ENCODE data around the gene EPO. TPM values are rescaled to one million over a fixed set of nuclear protein-coding genes. Genes with fewer than 3 reads are reported as not detected.
"Not testable (repeated sequence)": the region's sequence is repeated elsewhere in the genome, so short reads cannot be mapped to it uniquely, and the experiment has no call there.

Gene EPO
- total RNA-seq, 2 donors from 2014 or later, result 0.33 TPM; not detected in 1

- Mint-ChIP-seq H3K27me3 (ENCODE audit: insufficient read depth) (peaks cover 17% of the 10 kb centered on the region), H3K9me3 (no peaks in the 10 kb centered on the region), H3K36me3 (ENCODE audit: low read depth) (no peaks in the 10 kb centered on the region), H3K4me1 (peaks cover 4% of the 10 kb centered on the region), H3K4me3 (no peak overlapping the region), H3K27ac (no peak overlapping the region)
- Histone ChIP-seq H3K9ac (ENCODE audit: extremely low read depth, low read length, poor library complexity, severe bottlenecking) (no peak overlapping the region), H3K36me3 (ENCODE audit: control insufficient read depth, insufficient read depth, low read length) (no peaks in the 10 kb centered on the region), H3K4me1 (ENCODE audit: control insufficient read depth, insufficient read depth, low read length) (no peaks in the 10 kb centered on the region), H3K27ac (ENCODE audit: low read depth, low read length) (no peak overlapping the region), H3K9me3 (ENCODE audit: control insufficient read depth, low read length) (no peaks in the 10 kb centered on the region), H3K27me3 (ENCODE audit: control insufficient read depth, insufficient read depth, low read length, poor library complexity, severe bottlenecking) (peaks cover 8% of the 10 kb centered on the region), H3K4me3 (ENCODE audit: low read length) (no peak overlapping the region)
- TF ChIP-seq CTCF (conservative IDR thresholded peaks at IDR 0.05), result no peak
- no peak for DNase-seq
- 78 to 85% methylated on average over 4 to 5 of the region's 5 CpGs for WGBS, 2 experiments (ENCODE audit: insufficient coverage in 1 of 2, insufficient read length in 1 of 2)
Measured at GRCh38 chr7:100752994-100753393, 32.7 kb downstream of the EPO start.

- H3K27ac Mint-ChIP-seq, result no peak overlapping the region
- no peak for TF ChIP-seq CTCF (conservative IDR thresholded peaks at IDR 0.05)
- Histone ChIP-seq H3K4me3 (ENCODE audit: low read length) (no peak overlapping the region), H3K27me3 (ENCODE audit: control insufficient read depth, insufficient read depth, low read length, poor library complexity, severe bottlenecking) (peaks cover 8% of the 10 kb centered on the region), H3K36me3 (ENCODE audit: control insufficient read depth, insufficient read depth, low read length) (no peaks in the 10 kb centered on the region), H3K9ac (ENCODE audit: extremely low read depth, low read length, poor library complexity, severe bottlenecking) (no peak overlapping the region), H3K9me3 (ENCODE audit: control insufficient read depth, low read length) (no peaks in the 10 kb centered on the region), H3K4me1 (ENCODE audit: control insufficient read depth, insufficient read depth, low read length) (no peaks in the 10 kb centered on the region), H3K27ac (ENCODE audit: low read depth, low read length) (no peak overlapping the region)
- no peak for DNase-seq
- H3K4me3 Mint-ChIP-seq, result no peak overlapping the region
- H3K9me3 Mint-ChIP-seq, result no peaks in the 10 kb centered on the region
- peaks cover 17% of the 10 kb centered on the region for H3K27me3 Mint-ChIP-seq (ENCODE audit: insufficient read depth)
- H3K4me1 Mint-ChIP-seq, result peaks cover 4% of the 10 kb centered on the region
- 92 to 100% methylated on average over 2 of the region's 3 CpGs for WGBS, 2 experiments (ENCODE audit: insufficient coverage in 1 of 2, insufficient read length in 1 of 2)
- H3K36me3 Mint-ChIP-seq (ENCODE audit: low read depth), result no peaks in the 10 kb centered on the region
Measured at GRCh38 chr7:100753750-100754149, 33.5 kb downstream of the EPO start.

- no peak overlapping the region for H3K27ac ChIP-seq (ENCODE audit: low read depth, low read length)
- H3K27me3 ChIP-seq (ENCODE audit: control insufficient read depth, insufficient read depth, low read length, poor library complexity, severe bottlenecking), result no peaks in the 10 kb centered on the region
- H3K27ac Mint-ChIP-seq, result no peak overlapping the region
- no peaks in the 10 kb centered on the region for H3K36me3 ChIP-seq (ENCODE audit: control insufficient read depth, insufficient read depth, low read length)
- no peaks in the 10 kb centered on the region for H3K4me1 ChIP-seq (ENCODE audit: control insufficient read depth, insufficient read depth, low read length)
- DNase-seq, result no peak
- peaks cover 1% of the 10 kb centered on the region for H3K27me3 Mint-ChIP-seq (ENCODE audit: insufficient read depth)
- no peak overlapping the region for H3K4me3 Mint-ChIP-seq
- no peaks in the 10 kb centered on the region for H3K9me3 Mint-ChIP-seq
- no peaks in the 10 kb centered on the region for H3K4me1 Mint-ChIP-seq
- H3K9me3 ChIP-seq (ENCODE audit: control insufficient read depth, low read length), result no peaks in the 10 kb centered on the region
- no peak for TF ChIP-seq CTCF (conservative IDR thresholded peaks at IDR 0.05)
- no peaks in the 10 kb centered on the region for H3K36me3 Mint-ChIP-seq (ENCODE audit: low read depth)
- WGBS, 2 experiments (ENCODE audit: insufficient coverage in 1 of 2, insufficient read length in 1 of 2), result 85 to 88% methylated on average over 13 to 18 of the region's 19 CpGs
- H3K4me3 ChIP-seq (ENCODE audit: low read length), result no peak overlapping the region
- H3K9ac ChIP-seq (ENCODE audit: extremely low read depth, low read length, poor library complexity, severe bottlenecking), result no peak overlapping the region
Measured at GRCh38 chr7:100759357-100760171, 39.3 kb downstream of the EPO start.

- not testable (repeated sequence) for H3K9ac ChIP-seq (ENCODE audit: extremely low read depth, low read length, poor library complexity, severe bottlenecking); H3K27me3 ChIP-seq (ENCODE audit: control insufficient read depth, insufficient read depth, low read length, poor library complexity, severe bottlenecking); DNase-seq; H3K27me3 Mint-ChIP-seq (ENCODE audit: insufficient read depth); H3K36me3 Mint-ChIP-seq (ENCODE audit: low read depth); H3K9me3 ChIP-seq (ENCODE audit: control insufficient read depth, low read length); H3K4me1 Mint-ChIP-seq; H3K9me3 Mint-ChIP-seq; H3K27ac ChIP-seq (ENCODE audit: low read depth, low read length); H3K4me3 ChIP-seq (ENCODE audit: low read length); H3K4me1 ChIP-seq (ENCODE audit: control insufficient read depth, insufficient read depth, low read length); H3K27ac Mint-ChIP-seq; H3K4me3 Mint-ChIP-seq; H3K36me3 ChIP-seq (ENCODE audit: control insufficient read depth, insufficient read depth, low read length)
- 85 to 93% methylated on average over 5 of the region's 5 CpGs for WGBS, 2 experiments (ENCODE audit: insufficient coverage in 1 of 2, insufficient read length in 1 of 2)
Measured at GRCh38 chr7:100762841-100763240, 42.6 kb downstream of the EPO start.

Measured in endodermal cell (in vitro differentiated cells).